Measurements from ENCODE around the gene DOCK3. TPM values are rescaled to one million over a fixed set of nuclear protein-coding genes. Genes with fewer than 3 reads are reported as not detected.

Gene DOCK3
- total and polyA plus RNA-seq, 2 of the 4 experiments (the other 2 are of a cell fraction) = under 0.01 to 0.12 TPM

DNA sequence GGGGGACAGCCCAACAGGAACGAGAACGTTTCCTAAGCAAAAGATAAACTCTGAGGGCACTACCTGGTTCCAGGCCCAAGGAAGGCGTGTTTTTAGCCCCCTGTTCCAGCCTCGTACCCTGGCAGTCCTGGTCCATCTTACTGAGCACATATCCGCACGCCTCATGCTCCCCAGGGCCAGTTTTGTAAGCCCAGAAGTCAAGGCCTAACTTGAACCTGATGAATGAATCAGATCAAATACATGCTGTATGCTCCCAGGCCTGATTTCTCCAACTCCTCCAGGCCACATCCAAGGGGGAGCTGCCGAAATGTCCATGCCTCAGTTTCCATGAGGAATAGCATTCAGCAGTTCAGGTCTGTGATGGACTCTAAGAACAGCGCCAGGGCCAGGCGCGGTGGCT is 14.3 kb upstream of the DOCK3 start:
- H3K23ac ChIP-seq (ENCODE audit: low read depth, low read length) = no peak overlapping the region
- no peak overlapping the region for H3K56ac ChIP-seq (ENCODE audit: extremely low read depth, insufficient read depth, low read length)
- no peak overlapping the region for H3K18ac ChIP-seq (ENCODE audit: low read depth, low read length)
- ChIA-PET CTCF (no interaction called here), POLR2A (ENCODE audit: unreplicated experiment) (no interaction called here)
- H2BK120ac ChIP-seq (ENCODE audit: low read depth, low read length) = no peak overlapping the region
- H2BK15ac ChIP-seq (ENCODE audit: low read depth, low read length) = no peak overlapping the region
- no peaks in the 10 kb centered on the region for H3K79me1 ChIP-seq (ENCODE audit: low read depth in 1 of 2, low read length in 2 of 2)
- peaks cover 3% of the 10 kb centered on the region; the same call in 1 of the 2 replicates for H3K27me3 ChIP-seq (ENCODE audit: control insufficient read depth, insufficient read depth, low read length)
- no peak overlapping the region for H4K91ac ChIP-seq (ENCODE audit: insufficient read depth, low read depth, low read length)
- TF ChIP-seq NFE2L2 (IDR thresholded peaks at IDR 0.05; ENCODE audit: low read depth, low read length) (no peak), FOS (IDR thresholded peaks at IDR 0.05; ENCODE audit: low read depth, low read length) (no peak), RCOR1 (IDR thresholded peaks at IDR 0.05; ENCODE audit: insufficient replicate concordance, low read length) (no peak), RAD21 (IDR thresholded peaks at IDR 0.05; ENCODE audit: low read length) (no peak), SMC3 (IDR thresholded peaks at IDR 0.05; ENCODE audit: low read depth, low read length) (no peak), POLR2A (IDR thresholded peaks at IDR 0.05; ENCODE audit: low read depth, low read length) (no peak), MXI1 (IDR thresholded peaks at IDR 0.05; ENCODE audit: borderline replicate concordance, low read depth, low read length) (no peak), BHLHE40 (IDR thresholded peaks at IDR 0.05; ENCODE audit: low read depth, low read length) (no peak), MAFK (IDR thresholded peaks at IDR 0.05; ENCODE audit: low read depth, low read length) (no peak), CHD1 (IDR thresholded peaks at IDR 0.05; ENCODE audit: low read depth, low read length) (no peak)
- TF ChIP-seq, protein P1, sequence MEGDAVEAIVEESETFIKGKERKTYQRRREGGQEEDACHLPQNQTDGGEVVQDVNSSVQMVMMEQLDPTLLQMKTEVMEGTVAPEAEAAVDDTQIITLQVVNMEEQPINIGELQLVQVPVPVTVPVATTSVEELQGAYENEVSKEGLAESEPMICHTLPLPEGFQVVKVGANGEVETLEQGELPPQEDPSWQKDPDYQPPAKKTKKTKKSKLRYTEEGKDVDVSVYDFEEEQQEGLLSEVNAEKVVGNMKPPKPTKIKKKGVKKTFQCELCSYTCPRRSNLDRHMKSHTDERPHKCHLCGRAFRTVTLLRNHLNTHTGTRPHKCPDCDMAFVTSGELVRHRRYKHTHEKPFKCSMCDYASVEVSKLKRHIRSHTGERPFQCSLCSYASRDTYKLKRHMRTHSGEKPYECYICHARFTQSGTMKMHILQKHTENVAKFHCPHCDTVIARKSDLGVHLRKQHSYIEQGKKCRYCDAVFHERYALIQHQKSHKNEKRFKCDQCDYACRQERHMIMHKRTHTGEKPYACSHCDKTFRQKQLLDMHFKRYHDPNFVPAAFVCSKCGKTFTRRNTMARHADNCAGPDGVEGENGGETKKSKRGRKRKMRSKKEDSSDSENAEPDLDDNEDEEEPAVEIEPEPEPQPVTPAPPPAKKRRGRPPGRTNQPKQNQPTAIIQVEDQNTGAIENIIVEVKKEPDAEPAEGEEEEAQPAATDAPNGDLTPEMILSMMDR (conservative IDR thresholded peaks at IDR 0.05; ENCODE audit: low read depth, low read length) = no peak
- H2AFZ ChIP-seq (replicated peaks; ENCODE audit: low read length, poor library complexity) = no peak overlapping the region
- no peak overlapping the region for H3K4me2 ChIP-seq (ENCODE audit: low read depth, low read length)
- no peaks in the 10 kb centered on the region for H3K9me1 ChIP-seq (ENCODE audit: insufficient read depth, low read length)
- no peak overlapping the region for H3K4me3 ChIP-seq (ENCODE audit: insufficient read depth, low read depth, low read length)
- H3K4me1 ChIP-seq (ENCODE audit: control insufficient read depth, insufficient read depth, low read length) = no peaks in the 10 kb centered on the region
- intact Hi-C loops (cut with micrococcal nuclease) = no loop called here
- 78% methylated on average over 4 of the region's 10 CpGs; no CpG with 5 or more reads in 1 of the 2 experiments for WGBS, 2 experiments (ENCODE audit: extremely low coverage in 2 of 2, insufficient read length in 1 of 2)
- in situ Hi-C loops (cut with MboI; ENCODE audit: low sequenced_read_pairs) = no loop called here
- H3K9me3 ChIP-seq (ENCODE audit: control insufficient read depth, insufficient read depth, low read length) = no peaks in the 10 kb centered on the region
- no peaks in the 10 kb centered on the region for H3K36me3 ChIP-seq (ENCODE audit: control insufficient read depth, insufficient read depth, low read length)
- no peak overlapping the region for H4K5ac ChIP-seq (ENCODE audit: low read depth, low read length)
- H3K14ac ChIP-seq (replicated peaks; ENCODE audit: low read depth, low read length) = no peak overlapping the region
- H3K4ac ChIP-seq (ENCODE audit: low read depth, low read length) = no peak overlapping the region
- no peak overlapping the region for H4K8ac ChIP-seq (ENCODE audit: low read depth in 2 of 2, low read length in 2 of 2)
- no TSS peak for BruUV-seq (replicated peaks)
- H3K9ac ChIP-seq (ENCODE audit: low read depth, low read length) = no peak overlapping the region
- no peak overlapping the region for H2AK9ac ChIP-seq (replicated peaks; ENCODE audit: low read depth, low read length, poor library complexity)
- no peak overlapping the region for H2BK20ac ChIP-seq (ENCODE audit: low read depth, low read length)
- DNase-seq (no peak), ATAC-seq (ENCODE audit: low read depth) (no peak)
- dilution Hi-C loops (cut with HindIII; ENCODE audit: low sequenced_read_pairs, unreplicated experiment) = no loop called here
- no peak overlapping the region for H2BK5ac ChIP-seq (ENCODE audit: low read depth, low read length, poor library complexity, severe bottlenecking)
- no peak overlapping the region for H3K27ac ChIP-seq (ENCODE audit: insufficient read depth, low read length)
- no peaks in the 10 kb centered on the region; the same call in 1 of the 2 replicates for H4K20me1 ChIP-seq (ENCODE audit: insufficient read depth, low read length)
- no peak overlapping the region for H2AK5ac ChIP-seq (ENCODE audit: low read depth, low read length)

Measured in IMR-90 (cell line).